Right lobe of liver (tissue), 4 donors: Measurements from ENCODE around the gene KXD1.

ENCODE experiments used
- CTCF ChIP-seq, 4 donors: fragments of 200-600 bp in 3 of 4; fragments of 450-650 bp in 1 of 4; IDR thresholded peaks; one replicate each; pipeline versions ENCODE4 v1.5.1 to v1.8.0; 2016 to 2022; ENCODE audit warnings: antibody characterized with exemption in 4 of 4, mild to moderate bottlenecking in 2 of 4
- POLR2A ChIP-seq: fragments of 450-650 bp; IDR thresholded peaks from one replicate; pipeline ENCODE4 v1.6.1; 2017; ENCODE audit warnings: antibody characterized with exemption, mild to moderate bottlenecking
- donor health status: DM: no; HTN: no; CAD: no.
- donor health status: DM: no; HTN: no; CAD: no.
- donor health status: DM: no; HTN: yes; CAD: no.

DNA sequence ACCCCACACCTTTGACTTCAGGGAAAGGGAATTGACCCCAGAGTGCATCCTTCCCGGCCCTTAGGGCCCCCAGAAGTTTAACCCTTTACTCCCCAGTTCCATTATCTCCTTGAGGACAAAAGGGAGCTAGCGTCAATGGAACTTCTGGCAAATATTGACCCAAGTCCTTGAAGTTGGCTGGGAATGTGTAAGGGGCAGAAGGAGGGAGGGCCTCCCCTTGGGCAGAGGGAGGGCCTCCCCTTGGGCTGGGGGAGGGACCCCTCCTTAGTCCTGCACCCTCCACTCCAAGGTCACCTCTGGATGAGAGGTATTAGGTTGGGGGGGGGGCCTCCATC lies 52.0 kb downstream of the KXD1 start:
- TF ChIP-seq CTCF (IDR thresholded peaks at IDR 0.05), result no peak
- TF ChIP-seq POLR2A, result no peak
